PFSK-1 (cell line): Measurements from ENCODE around the gene B3GAT2.

ENCODE experiments used
- FOXP2 ChIP-seq: optimal IDR thresholded peaks from 2 replicates; pipeline ENCODE3; 2011; ENCODE audit warnings: borderline replicate concordance, control low read depth, inconsistent platforms; ENCODE audit not compliant: insufficient read depth; ENCODE audit errors: extremely low read length, extremely low read depth
- POLR2AphosphoS5 ChIP-seq: IDR thresholded peaks from 2 replicates; pipeline ENCODE4 v1.6.1; 2012; ENCODE audit warnings: low read depth, mild to moderate bottlenecking, control low read depth, low read length, moderate library complexity
- SIN3A ChIP-seq: IDR thresholded peaks from 2 replicates; pipeline ENCODE4 v1.6.1; 2012; ENCODE audit warnings: mild to moderate bottlenecking, low read length, moderate library complexity, borderline replicate concordance; ENCODE audit not compliant: insufficient read depth
- TAF1 ChIP-seq: IDR thresholded peaks from 2 replicates; pipeline ENCODE4 v1.6.1; 2012; ENCODE audit warnings: low read length, control low read depth, borderline replicate concordance; ENCODE audit not compliant: insufficient read depth
- TF ChIP-seq, protein P1 (sequence below), 2 experiments: IDR thresholded peaks; 2 replicates each; pipeline versions ENCODE4 v1.6.1 to v1.8.0; 2011 to 2012; ENCODE audit warnings: low read depth in 2 of 2, low read length in 2 of 2, control low read depth in 1 of 2, inconsistent platforms in 1 of 2, mild to moderate bottlenecking in 1 of 2, moderate library complexity in 1 of 2; ENCODE audit not compliant: insufficient read depth in 1 of 2

The B3GAT2 gene

DNA sequence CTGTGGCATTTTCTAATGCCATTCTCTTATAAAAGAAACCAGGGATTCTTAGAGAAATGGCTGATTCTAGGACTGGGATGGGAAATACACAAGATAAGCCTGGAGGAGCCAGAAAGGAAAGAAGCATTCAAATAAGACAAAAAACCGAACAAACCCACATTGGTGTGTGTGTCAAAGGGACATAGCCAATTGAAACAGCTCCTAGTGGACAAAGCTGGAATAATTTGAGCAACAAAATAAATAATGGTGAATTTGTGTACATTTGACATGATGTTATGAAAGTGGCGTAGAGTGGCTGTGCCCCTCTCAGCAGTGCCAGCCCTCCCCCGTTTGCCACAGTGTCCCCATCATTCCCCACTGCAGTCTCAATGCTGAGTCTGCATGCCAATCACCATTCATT, 55.5 kb downstream of the B3GAT2 start:
- TF ChIP-seq FOXP2 (no peak), TAF1 (no peak), POLR2AphosphoS5 (no peak), SIN3A (no peak)
- TF ChIP-seq, protein P1, sequence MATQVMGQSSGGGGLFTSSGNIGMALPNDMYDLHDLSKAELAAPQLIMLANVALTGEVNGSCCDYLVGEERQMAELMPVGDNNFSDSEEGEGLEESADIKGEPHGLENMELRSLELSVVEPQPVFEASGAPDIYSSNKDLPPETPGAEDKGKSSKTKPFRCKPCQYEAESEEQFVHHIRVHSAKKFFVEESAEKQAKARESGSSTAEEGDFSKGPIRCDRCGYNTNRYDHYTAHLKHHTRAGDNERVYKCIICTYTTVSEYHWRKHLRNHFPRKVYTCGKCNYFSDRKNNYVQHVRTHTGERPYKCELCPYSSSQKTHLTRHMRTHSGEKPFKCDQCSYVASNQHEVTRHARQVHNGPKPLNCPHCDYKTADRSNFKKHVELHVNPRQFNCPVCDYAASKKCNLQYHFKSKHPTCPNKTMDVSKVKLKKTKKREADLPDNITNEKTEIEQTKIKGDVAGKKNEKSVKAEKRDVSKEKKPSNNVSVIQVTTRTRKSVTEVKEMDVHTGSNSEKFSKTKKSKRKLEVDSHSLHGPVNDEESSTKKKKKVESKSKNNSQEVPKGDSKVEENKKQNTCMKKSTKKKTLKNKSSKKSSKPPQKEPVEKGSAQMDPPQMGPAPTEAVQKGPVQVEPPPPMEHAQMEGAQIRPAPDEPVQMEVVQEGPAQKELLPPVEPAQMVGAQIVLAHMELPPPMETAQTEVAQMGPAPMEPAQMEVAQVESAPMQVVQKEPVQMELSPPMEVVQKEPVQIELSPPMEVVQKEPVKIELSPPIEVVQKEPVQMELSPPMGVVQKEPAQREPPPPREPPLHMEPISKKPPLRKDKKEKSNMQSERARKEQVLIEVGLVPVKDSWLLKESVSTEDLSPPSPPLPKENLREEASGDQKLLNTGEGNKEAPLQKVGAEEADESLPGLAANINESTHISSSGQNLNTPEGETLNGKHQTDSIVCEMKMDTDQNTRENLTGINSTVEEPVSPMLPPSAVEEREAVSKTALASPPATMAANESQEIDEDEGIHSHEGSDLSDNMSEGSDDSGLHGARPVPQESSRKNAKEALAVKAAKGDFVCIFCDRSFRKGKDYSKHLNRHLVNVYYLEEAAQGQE (IDR thresholded peaks at IDR 0.05; ENCODE audit: insufficient read depth in 1 of 2, low read depth in 2 of 2, low read length in 2 of 2), result no peak

DNA sequence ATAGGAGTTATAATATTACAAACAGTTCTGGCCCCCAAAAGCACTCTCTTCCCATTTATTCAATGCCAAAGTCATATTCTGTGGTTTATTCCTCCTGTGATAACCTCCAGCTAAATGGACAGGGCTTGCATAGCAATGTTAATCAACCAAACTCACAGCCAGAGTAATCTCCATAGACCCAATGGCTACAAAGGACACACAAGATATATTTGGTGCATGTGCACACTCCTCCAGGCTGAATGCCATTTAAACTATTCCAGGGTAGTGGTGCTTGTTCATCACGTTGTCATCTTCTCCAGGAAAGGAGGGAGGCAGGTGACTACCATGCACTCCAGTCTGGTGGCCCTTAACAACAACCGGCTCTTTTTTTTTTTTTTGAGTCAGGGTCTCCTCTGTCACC, 56.8 kb downstream of the B3GAT2 start:
- TF ChIP-seq TAF1 (no peak), SIN3A (no peak), POLR2AphosphoS5 (no peak), FOXP2 (no peak)
- TF ChIP-seq, protein P1 (IDR thresholded peaks at IDR 0.05; ENCODE audit: insufficient read depth in 1 of 2, low read depth in 2 of 2, low read length in 2 of 2), result no peak

DNA sequence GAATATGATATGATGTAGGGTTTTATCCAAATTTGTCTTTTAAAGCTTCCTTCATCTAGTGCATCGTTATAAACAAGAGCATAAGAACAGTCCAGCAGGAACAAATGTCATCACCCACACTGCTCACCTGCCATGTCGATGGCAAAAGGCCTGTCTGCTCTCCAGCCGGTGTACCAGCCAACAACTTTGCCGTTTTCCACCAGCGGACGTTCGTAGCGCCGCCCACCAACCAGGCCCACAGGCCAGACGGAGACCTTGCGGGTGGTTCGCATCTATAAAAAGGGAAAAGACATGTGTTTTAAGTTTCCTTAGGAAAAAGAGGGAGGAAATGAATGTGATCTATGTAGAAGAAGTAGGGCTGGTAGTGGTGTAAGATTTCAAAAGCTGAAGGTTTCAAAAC, 62.9 kb downstream of the B3GAT2 start:
- TF ChIP-seq, protein P1 (IDR thresholded peaks at IDR 0.05; ENCODE audit: insufficient read depth in 1 of 2, low read depth in 2 of 2, low read length in 2 of 2), result no peak
- TF ChIP-seq SIN3A (no peak), FOXP2 (no peak), POLR2AphosphoS5 (no peak), TAF1 (no peak)

DNA sequence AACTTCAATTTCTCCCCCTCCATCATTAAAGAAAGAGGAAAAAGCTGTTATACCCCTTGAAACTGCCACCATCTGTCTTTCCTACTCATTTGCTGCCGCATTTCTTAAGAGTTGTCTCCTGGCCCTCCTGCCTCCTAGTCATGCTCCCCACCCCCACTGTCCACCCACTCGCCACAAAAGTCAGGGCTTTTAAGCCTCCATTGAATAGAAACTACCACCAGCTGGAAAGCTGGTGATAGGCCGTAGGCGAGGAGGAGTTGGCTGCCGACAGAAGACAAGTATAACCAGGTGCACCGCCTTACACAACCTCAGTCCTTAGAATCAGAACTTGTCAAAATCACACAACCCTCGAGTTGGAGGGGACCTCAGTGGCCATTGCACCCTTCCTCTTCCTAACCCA, 67.6 kb downstream of the B3GAT2 start:
- no peak for TF ChIP-seq SIN3A

DNA sequence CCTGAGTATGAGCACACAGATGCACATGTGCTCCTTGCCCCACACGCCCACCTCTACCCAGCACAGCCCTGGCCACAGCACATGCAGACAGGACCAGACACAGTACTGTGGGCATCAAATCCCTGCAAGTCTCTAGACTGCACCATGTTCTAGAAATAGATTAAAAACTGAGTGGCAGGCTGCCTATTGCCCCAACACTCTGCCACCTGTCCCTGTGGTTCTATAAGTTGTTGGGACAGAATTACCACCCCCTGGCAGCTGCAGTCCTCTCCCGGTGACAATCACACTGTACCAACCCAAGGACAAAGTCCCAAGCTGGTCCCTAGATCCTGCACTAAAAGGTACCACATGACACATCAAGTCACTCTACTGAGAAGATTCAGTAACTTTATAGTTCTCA, 70.2 kb downstream of the B3GAT2 start:
- TF ChIP-seq, protein P1 (IDR thresholded peaks at IDR 0.05; ENCODE audit: insufficient read depth in 1 of 2, low read depth in 2 of 2, low read length in 2 of 2), result no peak
- no peak for TF ChIP-seq POLR2AphosphoS5
- no peak for TF ChIP-seq FOXP2
- TF ChIP-seq SIN3A, result no peak
- no peak for TF ChIP-seq TAF1
